IMR-90 (cell line): ENCODE data around the gene GLS. TPM values are rescaled to one million over a fixed set of nuclear protein-coding genes. Genes with fewer than 3 reads are reported as not detected.

Experiments used
- ATAC-seq: fragments of 200-7000 bp; cut with Tn5 transposase; 2 replicates; pipeline ENCODE4 v1.9.1; 2020; ENCODE audit warnings: low read depth, mild to moderate bottlenecking, moderate library complexity
- BruUV-seq: library from RNA; stranded (reverse); fragments of 400-500 nt; replicated peaks from 2 replicates; lab custom pipeline; 2021; lab: Mats Ljungman, UMichigan
- CTCF ChIA-PET: fragments of 300-600 bp; formaldehyde crosslinking; extraction: SDS; loops from one replicate; lab custom pipeline; 2021; ENCODE audit warnings: antibody characterized with exemption; lab: Yijun Ruan, JAX
- POLR2A ChIA-PET: fragments of 300-600 bp; sonication (Branson Sonifier 250); formaldehyde crosslinking; loops from one replicate; lab custom pipeline; 2022; ENCODE audit warnings: antibody characterized with exemption; ENCODE audit not compliant: unreplicated experiment; lab: Charles Lee
- DNase-seq: peaks from one replicate; pipeline ENCODE4 v3.0.0; 2013
- H2AFZ ChIP-seq: replicated peaks from 2 replicates; pipeline ENCODE3; 2013; ENCODE audit warnings: low read length, mild to moderate bottlenecking; ENCODE audit not compliant: poor library complexity
- H2AK5ac ChIP-seq: 2 replicates; pipeline ENCODE4 v1.6.1; 2013; ENCODE audit warnings: low read depth, low read length, inconsistent platforms
- H2AK9ac ChIP-seq: replicated peaks from 2 replicates; pipeline ENCODE3; 2013; ENCODE audit warnings: mild to moderate bottlenecking, low read depth, low read length, moderate library complexity; ENCODE audit not compliant: poor library complexity
- H2BK120ac ChIP-seq: 2 replicates; pipeline ENCODE4 v1.6.1; 2013; ENCODE audit warnings: low read depth, low read length, inconsistent platforms
- H2BK15ac ChIP-seq: 3 replicates; pipeline ENCODE4 v1.6.1; 2013; ENCODE audit warnings: low read depth, low read length, inconsistent platforms
- H2BK20ac ChIP-seq: 2 replicates; pipeline ENCODE4 v1.6.1; 2013; ENCODE audit warnings: low read depth, mild to moderate bottlenecking, inconsistent platforms, low read length, moderate library complexity
- H2BK5ac ChIP-seq: 2 replicates; pipeline ENCODE4 v1.6.1; 2013; ENCODE audit warnings: mild to moderate bottlenecking, low read depth, low read length, inconsistent platforms; ENCODE audit not compliant: poor library complexity, severe bottlenecking
- H3K14ac ChIP-seq: replicated peaks from 2 replicates; pipeline ENCODE4 v1.6.1; 2013; ENCODE audit warnings: low read depth, low read length, inconsistent platforms
- H3K18ac ChIP-seq: 2 replicates; pipeline ENCODE4 v1.6.1; 2013; ENCODE audit warnings: low read depth, low read length, control low read depth
- H3K23ac ChIP-seq: 2 replicates; pipeline ENCODE4 v1.6.1; 2013; ENCODE audit warnings: low read depth, low read length, inconsistent platforms
- H3K27ac ChIP-seq: 2 replicates; pipeline ENCODE4 v1.5.1; 2013; ENCODE audit warnings: mild to moderate bottlenecking, control low read depth, low read length; ENCODE audit not compliant: insufficient read depth
- H3K27me3 ChIP-seq: 2 replicates; pipeline ENCODE4 v1.6.1; 2013; ENCODE audit warnings: low read length; ENCODE audit not compliant: control insufficient read depth, insufficient read depth
- H3K36me3 ChIP-seq: 2 replicates; pipeline ENCODE4 v1.6.1; 2013; ENCODE audit warnings: low read length, mixed read lengths; ENCODE audit not compliant: control insufficient read depth, insufficient read depth
- H3K4ac ChIP-seq: 2 replicates; pipeline ENCODE4 v1.6.1; 2013; ENCODE audit warnings: low read depth, low read length, inconsistent platforms
- H3K4me1 ChIP-seq: 2 replicates; pipeline ENCODE4 v1.6.1; 2013; ENCODE audit warnings: low read length, mixed read lengths; ENCODE audit not compliant: control insufficient read depth, insufficient read depth
- H3K4me2 ChIP-seq: 2 replicates; pipeline ENCODE4 v1.6.1; 2013; ENCODE audit warnings: low read depth, mild to moderate bottlenecking, control low read depth, low read length, moderate library complexity
- H3K4me3 ChIP-seq: 2 replicates; pipeline ENCODE4 v1.5.1; 2013; ENCODE audit warnings: low read depth, mild to moderate bottlenecking, control low read depth, low read length, moderate library complexity; ENCODE audit not compliant: insufficient read depth
- H3K56ac ChIP-seq: 2 replicates; pipeline ENCODE4 v1.6.1; 2013; ENCODE audit warnings: low read length, inconsistent platforms; ENCODE audit not compliant: insufficient read depth; ENCODE audit errors: extremely low read depth
- H3K79me1 ChIP-seq, 2 experiments: 2 replicates each; pipeline ENCODE4 v1.6.1; 2013; ENCODE audit warnings: low read length in 2 of 2, inconsistent platforms in 1 of 2, low read depth in 1 of 2
- H3K9ac ChIP-seq: 2 replicates; pipeline ENCODE4 v1.6.1; 2013; ENCODE audit warnings: low read depth, low read length, control low read depth
- H3K9me1 ChIP-seq: 2 replicates; pipeline ENCODE4 v1.6.1; 2013; ENCODE audit warnings: low read length, inconsistent platforms; ENCODE audit not compliant: insufficient read depth
- H3K9me3 ChIP-seq: 2 replicates; pipeline ENCODE4 v1.6.1; 2013; ENCODE audit warnings: low read length; ENCODE audit not compliant: control insufficient read depth, insufficient read depth
- H4K20me1 ChIP-seq: 2 replicates; pipeline ENCODE4 v1.6.1; 2013; ENCODE audit warnings: low read length, inconsistent platforms; ENCODE audit not compliant: insufficient read depth
- H4K5ac ChIP-seq: 2 replicates; pipeline ENCODE4 v1.6.1; 2013; ENCODE audit warnings: mild to moderate bottlenecking, low read depth, low read length, control low read depth
- H4K8ac ChIP-seq, 2 experiments: 2 replicates each; pipeline ENCODE4 v1.6.1; 2013; ENCODE audit warnings: low read depth in 2 of 2, low read length in 2 of 2, control low read depth in 1 of 2, inconsistent platforms in 1 of 2
- H4K91ac ChIP-seq: 2 replicates; pipeline ENCODE4 v1.6.1; 2013; ENCODE audit warnings: low read depth, low read length, inconsistent platforms; ENCODE audit not compliant: insufficient read depth
- BHLHE40 ChIP-seq: fragments of 150-350 bp; IDR thresholded peaks from 2 replicates; pipeline ENCODE4 v1.6.1; 2016; ENCODE audit warnings: mild to moderate bottlenecking, low read depth, low read length
- CEBPB ChIP-seq: IDR thresholded peaks from 2 replicates; pipeline ENCODE4 v1.6.1; 2012; ENCODE audit warnings: low read depth, low read length, improper control_type of control experiment
- CHD1 ChIP-seq: IDR thresholded peaks from 2 replicates; pipeline ENCODE4 v1.6.1; 2012; ENCODE audit warnings: low read depth, low read length, improper control_type of control experiment
- CTCF ChIP-seq: conservative IDR thresholded peaks from 2 replicates; pipeline ENCODE4 v1.5.1; 2012; ENCODE audit warnings: mild to moderate bottlenecking, low read depth, low read length, improper control_type of control experiment
- ELK1 ChIP-seq: fragments of 150-350 bp; IDR thresholded peaks from 2 replicates; pipeline ENCODE4 v1.6.1; 2016; ENCODE audit warnings: low read depth, mild to moderate bottlenecking, low read length, moderate library complexity, borderline replicate concordance
- FOS ChIP-seq: fragments of 150-350 bp; IDR thresholded peaks from 2 replicates; pipeline ENCODE4 v1.6.1; 2016; ENCODE audit warnings: low read depth, low read length
- MAFK ChIP-seq: IDR thresholded peaks from 2 replicates; pipeline ENCODE4 v1.6.1; 2012; ENCODE audit warnings: low read depth, low read length, improper control_type of control experiment
- MAZ ChIP-seq: IDR thresholded peaks from 2 replicates; pipeline ENCODE4 v1.6.1; 2012; ENCODE audit warnings: low read depth, mild to moderate bottlenecking, low read length, improper control_type of control experiment, moderate library complexity, borderline replicate concordance
- MXI1 ChIP-seq: IDR thresholded peaks from 2 replicates; pipeline ENCODE4 v1.6.1; 2012; ENCODE audit warnings: low read depth, mild to moderate bottlenecking, low read length, moderate library complexity, borderline replicate concordance
- NFE2L2 ChIP-seq: fragments of 150-350 bp; IDR thresholded peaks from 2 replicates; pipeline ENCODE4 v1.6.1; 2016; ENCODE audit warnings: low read depth, mild to moderate bottlenecking, low read length
- POLR2A ChIP-seq: IDR thresholded peaks from 2 replicates; pipeline ENCODE4 v1.6.1; 2012; ENCODE audit warnings: mild to moderate bottlenecking, low read depth, low read length
- RAD21 ChIP-seq: IDR thresholded peaks from 2 replicates; pipeline ENCODE4 v1.6.1; 2012; ENCODE audit warnings: low read length, improper control_type of control experiment
- RCOR1 ChIP-seq: IDR thresholded peaks from 2 replicates; pipeline ENCODE4 v1.6.1; 2012; ENCODE audit warnings: mild to moderate bottlenecking, low read length, improper control_type of control experiment; ENCODE audit not compliant: insufficient replicate concordance
- RFX5 ChIP-seq: IDR thresholded peaks from 2 replicates; pipeline ENCODE4 v1.8.0; 2012; ENCODE audit warnings: low read depth, mild to moderate bottlenecking, low read length, moderate library complexity
- SMC3 ChIP-seq: fragments of 150-350 bp; IDR thresholded peaks from 2 replicates; pipeline ENCODE4 v1.6.1; 2016; ENCODE audit warnings: low read depth, mild to moderate bottlenecking, antibody characterized with exemption, low read length, moderate library complexity
- USF2 ChIP-seq: fragments of 150-350 bp; IDR thresholded peaks from 2 replicates; pipeline ENCODE4 v1.6.1; 2017; ENCODE audit warnings: mild to moderate bottlenecking, antibody characterized with exemption, low read length, low read depth
- WGBS, 2 experiments: methylation state at CpG; one replicate each; pipeline versions ENCODE4 v1.1.5 to v1.1.7; 2013; ENCODE audit warnings: missing lambda C conversion rate in 2 of 2; ENCODE audit not compliant: insufficient read length in 1 of 2; ENCODE audit errors: extremely low coverage in 2 of 2; 5-methylcytosine and 5-hydroxymethylcytosine counted together
- dilution Hi-C: fragments of 300-500 bp; cut with HindIII; formaldehyde crosslinking; loops from one replicate; pipeline ENCODE4 v1.14.3; 2018; ENCODE audit warnings: low sequenced_read_pairs; ENCODE audit not compliant: unreplicated experiment
- in situ Hi-C: fragments of 300-500 bp; cut with MboI; formaldehyde crosslinking; loops from 3 replicates; pipeline ENCODE4 v1.14.3; 2019; ENCODE audit warnings: low sequenced_read_pairs, inconsistent platforms, mixed read lengths
- intact Hi-C: fragments of 100-400 bp; cut with micrococcal nuclease; formaldehyde crosslinking; loops from 2 replicates; pipeline ENCODE4 v1.10.0; 2022
- polyA plus RNA-seq, 3 experiments: library from polyadenylated mRNA; depleted of rRNA; stranded (reverse); fragments of >200 nt; gene quantifications; 2 replicates each; pipeline ENCODE4 v1.2.3, GENCODE V29; 2012; ENCODE audit warnings: low replicate concordance in 1 of 3
- total RNA-seq: library from RNA; depleted of rRNA; stranded (reverse); fragments of >200 nt; gene quantifications from 2 replicates; pipeline ENCODE4 v1.2.3, GENCODE V29; 2012

The GLS gene
- total and polyA plus RNA-seq, 2 of the 4 experiments (the other 2 are of a cell fraction) = 87.5 to 130 TPM

GRCh38 chr2:190867212-190867611 is 13.4 kb upstream of the GLS start:
- no peak overlapping the region for H2AK5ac ChIP-seq
- H4K91ac ChIP-seq = no peak overlapping the region
- CTCF ChIA-PET = no interaction called here
- no peaks in the 10 kb centered on the region for H3K36me3 ChIP-seq
- no peak overlapping the region for H2BK120ac ChIP-seq
- no peak overlapping the region for H3K4ac ChIP-seq
- H2AK9ac ChIP-seq = no peak overlapping the region
- H4K8ac ChIP-seq = no peak overlapping the region
- ATAC-seq (peak; percentile 92), DNase-seq (peak; percentile 87)
- no peak overlapping the region for H3K23ac ChIP-seq
- H4K20me1 ChIP-seq = no peaks in the 10 kb centered on the region
- H2BK5ac ChIP-seq = peak overlapping the region; percentile 86
- H3K56ac ChIP-seq = no peak overlapping the region
- no peaks in the 10 kb centered on the region for H3K9me3 ChIP-seq
- no peak overlapping the region for H2BK15ac ChIP-seq
- no TSS peak for BruUV-seq
- H4K5ac ChIP-seq = no peak overlapping the region
- H3K27ac ChIP-seq = no peak overlapping the region; the same call in 1 of the 2 replicates
- in situ Hi-C loops (no loop called here), dilution Hi-C loops (no loop called here), intact Hi-C loops (no loop called here)
- TF ChIP-seq RCOR1 = no peak
- TF ChIP-seq SMC3 = no peak
- no peak for TF ChIP-seq BHLHE40
- no peak for TF ChIP-seq MAFK
- TF ChIP-seq POLR2A = no peak
- no peak for TF ChIP-seq ELK1
- no peak for TF ChIP-seq FOS
- TF ChIP-seq CTCF = no peak
- no peak for TF ChIP-seq MXI1
- TF ChIP-seq USF2 = no peak
- TF ChIP-seq MAZ = no peak
- no peak for TF ChIP-seq CHD1
- TF ChIP-seq NFE2L2 = no peak
- no peak for TF ChIP-seq RAD21
- TF ChIP-seq CEBPB = no peak
- no peak for TF ChIP-seq RFX5
- H3K79me1 ChIP-seq = no peaks in the 10 kb centered on the region
- H3K27me3 ChIP-seq = no peaks in the 10 kb centered on the region
- H3K14ac ChIP-seq = no peak overlapping the region
- no peak overlapping the region for H3K18ac ChIP-seq
- POLR2A ChIA-PET = no interaction called here
- peaks cover 9% of the 10 kb centered on the region for H3K4me1 ChIP-seq
- H3K9ac ChIP-seq = no peak overlapping the region
- no peak overlapping the region for H2BK20ac ChIP-seq
- no CpG with 5 or more reads among the region's 2 CpGs for WGBS, 2 experiments
- no peak overlapping the region for H3K4me3 ChIP-seq
- no peak overlapping the region for H3K4me2 ChIP-seq
- no peak overlapping the region for H2AFZ ChIP-seq
- H3K9me1 ChIP-seq = peaks cover 8% of the 10 kb centered on the region
